HG03575 (cell line): Measurements from ENCODE around the gene SELENOP.
"Not testable (repeated sequence)": the region's sequence is repeated elsewhere in the genome, so short reads cannot be mapped to it uniquely, and the experiment has no call there.

ENCODE experiments used
- ATAC-seq: cut with Tn5 transposase; IDR thresholded peaks from one replicate; pipeline ENCODE4 v1.9.1; 2021; ENCODE audit not compliant: unreplicated experiment, insufficient number of reproducible peaks, low FRiP score; ENCODE audit errors: extremely low read depth

SELENOP gene

DNA sequence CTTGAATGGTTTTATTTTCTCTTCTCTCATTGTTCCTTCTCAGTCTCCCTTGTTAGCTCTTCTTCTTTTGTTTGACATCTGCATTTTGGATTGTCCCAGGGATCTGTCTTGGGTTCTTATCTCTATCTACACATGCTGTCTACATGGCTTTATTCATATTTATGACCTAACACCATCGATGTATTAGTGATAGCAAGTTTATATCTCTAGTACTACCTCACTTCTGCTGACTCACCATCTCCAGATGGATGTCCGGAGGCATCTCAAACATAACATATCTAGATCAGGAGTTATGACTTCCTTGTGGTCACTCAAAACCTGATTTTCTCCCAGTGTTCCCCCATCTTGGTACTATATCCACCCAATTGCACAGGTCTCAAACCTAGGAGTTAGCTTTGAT, 19.2 kb upstream of the SELENOP start:
- ATAC-seq = no peak

DNA sequence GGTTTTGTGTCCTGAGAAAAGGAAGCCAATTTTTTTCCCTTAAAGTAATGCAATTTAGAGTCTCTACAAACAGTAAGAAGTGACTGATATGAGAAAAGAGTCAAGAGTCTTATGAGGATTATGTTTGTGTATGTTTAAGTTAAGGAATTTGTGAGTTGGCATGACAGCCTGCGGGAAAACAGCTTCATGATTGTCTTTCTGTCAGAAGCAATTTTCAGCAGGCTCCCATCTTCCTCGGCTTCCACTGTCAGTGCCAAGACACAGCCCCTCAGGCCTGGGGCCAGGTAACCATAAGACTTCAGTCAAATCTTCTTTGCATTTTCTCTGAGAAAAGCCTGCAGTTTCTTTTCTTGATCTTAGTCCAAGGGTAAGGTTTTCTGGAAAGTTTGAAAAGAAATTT, 17.0 kb upstream of the SELENOP start:
- no peak for ATAC-seq

DNA sequence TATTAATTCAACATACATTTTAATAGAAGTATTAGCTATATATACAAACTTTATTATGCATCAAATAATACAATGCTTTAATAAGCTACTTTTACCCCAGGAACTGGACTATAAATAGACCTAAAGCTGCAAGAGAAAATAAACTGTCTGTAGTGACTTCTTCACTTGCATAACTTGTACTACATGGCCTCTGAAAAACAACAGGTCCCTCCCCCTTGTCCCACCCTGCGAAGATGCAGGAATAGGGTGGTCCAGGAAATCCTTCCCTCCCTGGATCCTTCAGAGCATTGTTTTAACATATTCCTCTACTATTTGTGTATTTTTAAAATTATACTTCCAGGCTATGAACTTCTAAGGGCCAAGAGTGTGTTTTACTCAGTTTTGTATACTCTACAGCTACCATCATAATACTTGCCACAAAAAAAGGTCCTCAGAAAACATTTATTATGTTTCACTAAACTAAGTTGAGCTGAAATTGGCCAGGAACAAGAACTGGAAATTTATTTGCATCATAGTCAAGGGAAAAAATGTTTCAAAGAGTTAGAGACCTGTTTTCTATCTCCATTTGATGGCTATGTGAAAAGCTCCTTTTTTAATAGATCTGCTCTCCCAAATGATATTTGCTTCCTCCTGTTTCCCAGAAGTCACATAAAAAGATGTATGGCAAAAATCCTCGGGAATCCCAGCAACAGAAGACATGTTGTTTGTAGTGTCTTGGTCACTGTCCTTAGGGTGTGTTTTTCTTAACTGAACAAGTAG, 15.2 kb upstream of the SELENOP start:
- no peak for ATAC-seq

DNA sequence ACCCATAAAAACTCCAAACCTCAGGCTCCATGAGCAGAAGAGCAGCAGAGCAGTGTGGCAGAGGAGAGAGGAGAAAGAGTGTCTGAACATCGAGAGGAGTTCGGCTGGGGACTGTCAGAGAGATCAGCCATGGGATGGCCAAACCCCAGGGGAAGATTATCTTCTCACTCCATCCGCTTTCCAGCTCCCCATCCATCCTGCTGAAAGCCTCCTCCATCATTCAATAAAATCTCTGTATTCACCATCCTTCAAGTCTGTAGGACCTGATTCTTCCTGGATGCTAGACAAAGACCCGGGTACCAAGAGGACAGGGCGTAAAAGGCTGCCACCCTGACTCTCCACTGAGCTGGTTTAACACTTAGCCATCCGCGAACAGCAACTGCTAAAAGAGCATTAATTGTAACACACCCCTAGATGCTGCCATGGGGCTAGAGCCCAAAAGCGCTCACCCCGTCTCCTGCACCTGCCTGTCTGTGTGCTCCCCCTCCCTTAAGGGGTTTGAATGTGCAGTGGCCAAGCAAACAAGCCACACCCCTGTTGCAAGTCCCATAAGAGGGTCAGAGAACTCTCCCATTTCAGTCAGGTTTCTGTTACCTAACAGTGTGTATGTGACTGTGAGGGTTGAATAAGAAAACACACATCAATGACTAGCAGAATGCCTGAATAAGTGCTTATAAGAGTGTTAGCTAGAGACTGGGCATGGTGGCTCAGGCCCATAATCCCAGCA, 13.9 kb upstream of the SELENOP start:
- no peak for ATAC-seq

DNA sequence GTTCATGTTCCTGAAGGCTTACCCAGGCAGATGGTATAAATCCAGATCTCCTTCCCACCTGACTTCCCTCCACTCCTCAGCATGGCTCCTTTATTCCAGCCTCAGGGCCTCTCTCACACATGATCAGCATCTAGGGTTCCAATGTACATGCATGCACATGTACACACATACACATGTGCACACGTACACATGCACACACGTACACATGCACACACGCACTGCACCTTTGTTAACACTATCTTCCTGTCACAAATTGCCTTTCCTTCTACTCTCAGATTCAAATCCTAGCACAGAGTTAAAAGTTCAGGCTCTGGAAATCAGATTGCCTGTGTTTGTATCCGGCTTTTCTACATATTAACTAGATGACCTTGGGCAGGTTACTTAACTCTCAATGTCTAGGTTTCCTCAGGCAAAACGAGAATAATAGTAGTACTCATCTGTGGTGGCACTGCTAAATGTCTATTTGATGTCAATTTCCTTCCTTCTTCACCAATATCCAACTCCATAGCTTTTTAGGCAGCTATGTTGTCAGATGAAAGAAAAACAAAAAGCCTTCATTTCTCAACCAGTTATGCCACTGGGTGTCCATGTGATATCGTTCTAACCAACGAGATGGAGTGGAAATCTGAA, 12.8 kb upstream of the SELENOP start:
- ATAC-seq = no peak

DNA sequence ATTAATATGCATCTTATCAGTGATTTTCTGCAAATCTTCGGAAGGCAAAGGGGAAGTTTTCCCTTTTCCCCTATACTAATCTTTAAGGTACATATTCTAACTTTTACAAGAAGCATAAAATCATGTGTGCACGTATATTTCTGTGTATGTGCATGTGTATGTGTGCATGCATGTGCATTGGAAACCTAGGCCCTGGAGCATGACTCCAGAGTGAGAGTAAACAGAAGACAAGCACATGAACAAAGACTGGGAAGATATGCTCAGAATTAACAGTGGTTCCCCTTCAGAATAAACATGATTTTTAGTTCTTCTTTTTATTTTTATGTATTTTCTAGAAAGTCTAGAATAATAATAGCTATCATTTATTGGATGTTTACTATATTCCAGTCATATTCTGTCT, 10.9 kb upstream of the SELENOP start:
- ATAC-seq = no peak

DNA sequence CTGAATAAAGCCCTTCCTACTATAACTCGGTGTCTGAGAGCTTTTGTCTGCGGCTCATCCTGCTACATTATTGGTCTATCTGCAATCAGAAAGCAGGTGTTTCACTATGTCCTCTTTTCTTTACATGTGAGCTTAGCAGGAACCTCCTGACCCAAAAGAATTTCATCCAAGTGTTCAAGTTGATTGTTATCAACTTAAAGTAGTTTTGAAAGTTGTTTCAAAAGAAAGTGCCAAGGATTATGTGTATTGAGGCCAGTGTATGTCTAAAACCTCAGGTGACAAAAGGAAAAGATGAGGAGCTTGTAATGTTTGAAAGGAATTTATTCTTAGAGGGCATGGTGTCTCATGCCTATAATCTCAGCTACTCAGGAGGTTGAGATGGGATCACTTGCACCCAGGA, 8.1 kb upstream of the SELENOP start:
- no peak for ATAC-seq

DNA sequence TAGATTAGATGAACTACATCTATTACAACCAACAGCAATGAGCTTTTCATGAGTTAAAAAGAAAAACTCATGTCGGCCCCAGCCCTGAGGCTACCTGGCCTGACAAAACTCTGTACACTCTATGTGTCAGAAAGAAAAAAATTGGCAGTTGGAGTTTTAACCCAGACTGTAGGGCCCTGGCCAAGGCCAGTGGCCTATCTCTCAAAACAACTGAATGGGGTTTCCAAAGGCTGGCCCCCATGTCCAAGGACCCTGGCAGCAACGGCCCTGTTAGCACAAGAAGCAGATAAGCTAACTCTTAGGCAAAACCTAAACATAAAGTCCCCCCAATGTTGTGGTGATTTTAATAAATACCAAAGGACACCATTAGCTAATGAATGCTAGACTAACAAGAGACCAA, 4.9 kb upstream of the SELENOP start:
- not testable (repeated sequence) for ATAC-seq

DNA sequence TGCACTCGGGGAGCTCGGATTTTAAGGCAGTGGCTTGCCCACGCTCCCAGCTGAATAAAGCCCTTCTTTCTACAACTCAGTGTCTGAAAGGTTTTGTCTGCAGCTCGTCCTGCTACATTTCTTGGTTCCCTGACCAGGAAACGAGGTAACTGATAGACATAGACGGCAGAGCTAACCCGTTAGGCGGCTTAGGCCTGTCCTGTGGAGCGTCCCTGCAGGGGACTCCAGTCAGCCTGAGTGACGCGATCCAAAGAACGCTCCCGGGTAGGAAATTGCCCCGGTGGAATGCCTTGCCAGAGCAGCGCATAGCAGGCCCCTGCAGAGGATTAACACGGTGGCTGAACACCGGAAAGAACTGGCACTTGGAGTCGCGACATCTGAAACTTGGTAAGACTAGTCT, 1.8 kb upstream of the SELENOP start:
- ATAC-seq = no peak

DNA sequence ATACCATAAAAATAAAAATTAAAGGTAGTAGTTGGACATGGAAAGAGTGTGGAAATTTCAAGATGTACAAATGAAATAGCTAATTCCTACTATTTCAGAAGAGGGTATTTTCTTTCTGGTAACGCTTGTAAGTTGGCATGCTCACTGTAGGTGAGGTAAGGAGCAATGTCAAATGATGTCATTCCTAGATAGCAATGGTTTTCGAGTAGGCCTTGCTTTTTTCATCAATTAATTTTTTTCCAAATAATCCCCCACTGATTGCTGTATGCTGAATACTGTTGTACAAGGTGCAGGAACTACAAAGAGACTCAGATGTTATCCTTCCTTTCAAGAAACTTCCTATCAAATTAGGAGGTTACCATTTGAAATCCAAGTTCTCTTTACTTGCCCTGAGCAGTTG, 928 bp upstream of the SELENOP start:
- ATAC-seq = no peak

DNA sequence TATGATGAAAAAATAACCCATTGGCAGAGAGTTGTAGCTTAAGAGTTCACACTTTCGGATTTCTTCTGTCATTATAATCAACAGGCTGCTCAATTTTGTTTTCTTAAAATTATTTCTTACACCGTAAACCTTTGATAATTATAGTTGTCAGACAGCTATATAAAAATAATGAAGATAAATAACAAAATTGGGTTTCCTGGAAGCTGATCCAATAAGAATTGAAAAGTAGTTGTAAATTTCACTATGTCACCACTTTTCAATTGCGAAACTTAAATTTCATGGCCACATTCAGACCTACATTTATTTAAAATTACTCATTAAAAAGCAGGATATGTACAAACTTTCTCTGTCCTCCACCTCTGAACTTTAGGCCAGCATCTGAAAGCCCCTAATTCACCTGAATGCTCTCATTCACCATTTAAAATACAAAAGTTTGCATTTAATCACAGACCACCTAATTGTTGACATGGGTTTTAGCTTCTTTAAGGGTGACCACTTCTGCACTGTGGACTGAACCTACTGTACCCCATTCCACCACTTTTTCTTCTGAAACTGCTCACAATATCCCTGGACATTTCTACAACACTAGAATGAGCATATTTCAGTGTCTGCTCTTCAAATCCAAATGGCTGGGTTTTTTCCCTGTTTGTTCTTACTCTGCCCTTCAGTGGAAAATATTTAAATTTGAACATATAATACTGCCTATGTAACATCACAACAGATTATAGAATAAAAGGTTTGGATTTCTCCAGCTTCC, 680 bp downstream of the SELENOP start:
- no peak for ATAC-seq

DNA sequence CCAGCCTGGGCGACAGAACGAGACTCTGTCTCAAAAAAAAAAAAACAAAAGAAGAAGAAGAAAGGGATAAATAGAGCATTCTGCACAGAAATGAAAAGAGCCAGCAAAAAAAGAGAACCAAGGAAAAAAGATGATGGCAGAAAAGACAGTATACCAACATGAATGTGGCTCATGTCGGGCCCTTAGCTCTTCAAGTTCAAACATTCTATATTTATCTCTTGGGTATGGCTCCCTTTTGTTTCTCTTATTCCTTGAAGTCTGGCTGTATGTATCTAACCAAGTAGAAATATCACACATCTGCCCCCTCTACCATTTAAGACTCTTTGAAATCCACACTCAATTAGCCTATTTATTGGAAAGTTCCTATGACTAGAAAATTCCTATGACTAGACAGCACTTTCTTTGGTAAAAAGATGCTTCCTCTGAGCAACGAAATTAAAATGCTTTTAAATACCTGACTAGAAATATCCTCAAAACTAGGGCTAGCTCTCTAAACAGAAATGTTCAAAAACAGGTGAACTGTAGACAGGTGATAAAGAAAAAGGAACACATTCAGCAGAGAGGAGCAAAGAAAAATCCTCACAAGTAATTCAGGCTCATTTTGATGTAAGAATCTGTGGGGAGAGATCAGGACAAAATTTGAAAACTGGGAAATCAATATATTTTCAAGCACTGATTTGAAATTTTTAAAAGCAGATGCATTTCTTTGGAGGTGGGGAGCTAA, 2.6 kb downstream of the SELENOP start:
- ATAC-seq = no peak

DNA sequence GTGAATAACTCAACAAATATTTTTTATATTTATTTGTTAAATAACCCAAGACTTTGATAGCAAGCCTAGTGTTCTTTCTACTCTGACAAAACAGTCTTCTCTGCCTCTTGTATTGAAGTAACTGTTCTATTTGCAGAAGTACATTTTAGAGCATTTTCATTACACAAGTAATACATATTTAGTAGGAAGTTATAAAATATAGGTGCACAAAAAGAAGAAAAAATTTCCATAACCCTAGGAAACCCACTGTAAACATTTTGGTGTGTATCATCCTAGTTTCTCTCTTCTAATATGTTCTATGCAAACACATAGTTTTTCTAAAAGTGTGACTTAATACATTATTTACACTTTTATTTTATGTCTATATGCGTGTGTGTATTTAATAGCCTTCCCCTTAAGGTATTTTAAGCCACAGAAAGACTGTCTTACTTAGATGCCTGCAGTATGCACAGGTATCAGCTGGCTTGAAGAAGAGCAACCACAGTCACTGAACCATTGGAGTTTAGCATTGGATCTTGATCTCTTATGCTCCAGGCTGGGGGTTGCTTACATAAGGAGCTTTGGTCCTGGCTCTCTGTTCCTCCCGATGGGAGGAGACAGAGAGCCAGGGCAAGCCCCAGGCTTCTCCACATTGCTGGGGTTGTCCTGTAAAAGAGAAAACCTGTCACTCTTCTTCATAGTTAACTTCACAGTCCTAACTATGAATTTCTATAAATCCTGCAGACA, 3.8 kb downstream of the SELENOP start:
- ATAC-seq = no peak

DNA sequence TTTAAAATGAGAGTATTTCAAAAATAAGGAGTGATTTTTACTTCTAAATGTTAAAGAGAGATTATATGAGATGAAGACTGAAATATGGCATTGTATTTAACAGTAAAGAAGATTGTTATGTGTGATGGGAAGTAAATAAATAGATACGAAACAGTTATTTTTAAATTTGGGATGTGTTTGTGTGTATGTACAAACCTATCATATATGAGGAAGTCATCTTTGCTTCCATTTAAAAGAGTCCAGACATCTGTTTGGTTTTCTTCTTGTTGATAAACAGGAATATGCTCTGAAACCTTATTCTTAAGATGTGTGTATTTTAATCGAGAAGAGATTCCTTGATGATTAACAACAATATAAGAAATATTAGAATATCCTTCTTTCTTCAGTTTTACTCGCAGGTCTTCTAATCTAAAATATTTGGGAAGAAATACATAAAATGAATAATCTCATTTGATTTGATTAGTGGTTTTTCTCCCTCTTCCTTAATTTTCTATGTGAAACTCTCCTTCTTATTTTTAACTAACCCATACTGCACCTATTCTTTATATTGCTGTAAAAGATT, 4.9 kb downstream of the SELENOP start:
- no peak for ATAC-seq

DNA sequence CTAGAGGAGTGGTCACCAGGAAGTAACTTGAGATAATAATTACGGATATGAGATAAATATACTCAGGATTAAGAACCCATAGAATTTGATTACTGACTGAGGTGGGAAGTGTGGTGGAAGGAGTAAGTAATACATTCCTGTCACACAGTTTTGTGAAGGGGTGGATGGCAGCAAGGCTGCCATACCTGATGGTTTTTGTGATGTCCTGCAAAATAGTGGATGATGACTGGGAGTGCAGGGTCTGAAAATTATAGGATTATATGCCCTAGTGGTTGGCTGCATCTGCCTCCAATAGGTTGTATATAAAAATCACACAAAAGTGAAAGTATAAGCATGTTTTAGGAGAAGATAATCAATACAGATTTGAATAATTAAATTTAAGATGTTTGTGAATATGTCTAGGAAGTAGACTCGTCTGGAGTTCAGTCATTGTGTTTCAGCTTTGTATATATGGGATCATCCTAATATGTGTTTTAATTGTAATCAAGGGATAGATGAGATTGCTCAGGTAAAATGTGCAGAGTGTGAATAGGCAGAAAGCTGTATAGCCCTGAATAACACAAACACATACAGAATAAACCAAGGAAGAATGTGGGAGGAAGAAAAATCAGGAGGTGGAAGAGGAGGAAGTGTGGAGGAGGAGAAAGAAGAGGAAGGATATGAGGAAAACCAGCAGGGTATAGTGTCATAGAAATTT, 5.5 kb downstream of the SELENOP start:
- no peak for ATAC-seq

DNA sequence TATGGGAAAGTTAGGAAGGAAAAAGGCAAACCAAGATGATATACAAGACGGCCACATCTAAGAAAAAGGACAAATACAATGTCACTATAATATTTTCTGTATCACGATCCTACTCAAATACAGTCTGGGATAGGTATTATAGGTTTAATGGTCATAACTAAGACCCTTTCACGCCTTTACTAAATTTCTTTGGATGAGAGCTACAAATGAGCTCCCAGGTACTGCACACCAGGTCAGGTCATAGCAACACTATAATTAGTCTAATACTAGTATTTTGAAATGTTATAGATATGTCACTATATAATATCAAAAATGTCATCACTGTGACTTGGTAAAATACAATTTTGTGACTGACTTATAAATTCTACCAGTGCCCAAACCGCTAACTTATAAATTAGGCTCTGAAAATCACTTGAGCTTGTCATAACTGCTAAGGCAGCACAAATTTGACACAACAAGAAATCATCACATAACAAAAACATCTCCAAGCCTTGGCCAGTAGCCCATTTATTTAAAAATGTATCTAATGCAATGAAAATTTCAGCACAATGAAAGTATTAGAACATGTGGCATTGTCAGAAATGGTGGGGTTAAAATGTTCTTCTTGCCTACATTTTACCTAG, 6.9 kb downstream of the SELENOP start:
- no peak for ATAC-seq

DNA sequence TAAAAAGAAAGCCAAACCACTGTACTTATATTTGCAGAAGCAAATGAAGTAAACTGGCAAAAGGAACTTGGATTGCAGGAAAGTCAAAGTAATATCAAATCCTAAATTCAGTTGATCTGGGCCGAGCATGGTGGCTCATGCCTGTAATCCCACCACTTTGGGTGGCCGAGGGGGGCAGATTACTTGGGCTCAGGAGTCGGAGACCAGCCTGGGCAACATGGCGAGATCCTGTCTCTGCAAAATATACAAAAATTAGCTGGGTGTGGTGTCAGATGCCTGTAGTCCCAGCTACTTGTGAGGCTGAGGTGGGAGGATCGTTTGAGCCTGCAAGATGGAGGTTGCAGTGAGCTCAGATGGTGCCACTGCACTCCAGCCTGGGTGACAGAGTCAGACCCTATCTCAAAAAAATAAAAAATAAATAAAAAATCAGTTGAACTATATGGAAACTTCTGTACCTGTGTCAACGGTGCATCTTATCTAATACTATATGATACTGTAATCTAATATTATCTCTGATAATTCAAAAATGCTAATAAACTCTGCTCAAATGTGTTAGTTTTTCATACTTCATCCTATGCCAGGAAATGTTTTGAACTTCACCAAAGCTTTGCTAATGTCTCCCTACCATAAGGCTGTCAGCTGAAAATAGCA, 10.1 kb downstream of the SELENOP start:
- no peak for ATAC-seq
